ENCODE measurements around the gene CHAT. TPM values are rescaled to one million over a fixed set of nuclear protein-coding genes. Genes with fewer than 3 reads are reported as not detected.

The CHAT gene
- total RNA-seq, 3 donors from 2014 or later = not detected

DNA sequence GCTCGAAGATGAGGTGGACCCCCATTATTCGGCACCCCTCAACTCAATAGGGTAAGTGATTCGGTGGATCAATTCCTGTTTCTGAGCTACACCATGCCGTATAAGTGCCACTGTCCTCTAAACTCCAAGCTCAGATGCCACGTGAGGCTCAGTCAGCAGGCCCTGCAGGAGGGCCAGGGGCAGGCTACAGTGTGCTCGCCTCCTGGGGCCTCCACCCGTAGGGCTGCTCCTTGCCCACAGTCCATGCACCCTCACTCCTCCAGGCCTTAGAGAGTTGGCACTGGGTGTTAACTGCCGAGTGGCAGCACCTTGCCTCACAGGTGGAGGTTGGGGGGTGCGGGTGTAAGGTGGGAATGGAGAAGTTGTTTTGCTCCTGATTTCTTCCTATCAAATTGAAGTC, 77.8 kb downstream of the CHAT start:
- intact Hi-C loops (cut with DNase I; ENCODE audit: low total_unique reads) = no loop called here
- no peak overlapping the region for H3K27ac ChIP-seq
- no peak for DNase-seq (ENCODE audit: low spot score in 2 of 2)
- peaks cover 0 to 6% of the 10 kb centered on the region in 2 donors for H3K9me3 ChIP-seq
- H3K27me3 ChIP-seq = peaks cover 0 to 46% of the 10 kb centered on the region in 2 donors
- TF ChIP-seq, protein P1, sequence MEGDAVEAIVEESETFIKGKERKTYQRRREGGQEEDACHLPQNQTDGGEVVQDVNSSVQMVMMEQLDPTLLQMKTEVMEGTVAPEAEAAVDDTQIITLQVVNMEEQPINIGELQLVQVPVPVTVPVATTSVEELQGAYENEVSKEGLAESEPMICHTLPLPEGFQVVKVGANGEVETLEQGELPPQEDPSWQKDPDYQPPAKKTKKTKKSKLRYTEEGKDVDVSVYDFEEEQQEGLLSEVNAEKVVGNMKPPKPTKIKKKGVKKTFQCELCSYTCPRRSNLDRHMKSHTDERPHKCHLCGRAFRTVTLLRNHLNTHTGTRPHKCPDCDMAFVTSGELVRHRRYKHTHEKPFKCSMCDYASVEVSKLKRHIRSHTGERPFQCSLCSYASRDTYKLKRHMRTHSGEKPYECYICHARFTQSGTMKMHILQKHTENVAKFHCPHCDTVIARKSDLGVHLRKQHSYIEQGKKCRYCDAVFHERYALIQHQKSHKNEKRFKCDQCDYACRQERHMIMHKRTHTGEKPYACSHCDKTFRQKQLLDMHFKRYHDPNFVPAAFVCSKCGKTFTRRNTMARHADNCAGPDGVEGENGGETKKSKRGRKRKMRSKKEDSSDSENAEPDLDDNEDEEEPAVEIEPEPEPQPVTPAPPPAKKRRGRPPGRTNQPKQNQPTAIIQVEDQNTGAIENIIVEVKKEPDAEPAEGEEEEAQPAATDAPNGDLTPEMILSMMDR (IDR thresholded peaks at IDR 0.05) = no peak
- TF ChIP-seq POLR2AphosphoS5 (IDR thresholded peaks at IDR 0.05) = no peak
- no peak for TF ChIP-seq POLR2A (IDR thresholded peaks at IDR 0.05)
- H3K36me3 ChIP-seq = no peaks in the 10 kb centered on the region
- H3K4me3 ChIP-seq = no peak overlapping the region
- no peaks in the 10 kb centered on the region for H3K4me1 ChIP-seq

DNA sequence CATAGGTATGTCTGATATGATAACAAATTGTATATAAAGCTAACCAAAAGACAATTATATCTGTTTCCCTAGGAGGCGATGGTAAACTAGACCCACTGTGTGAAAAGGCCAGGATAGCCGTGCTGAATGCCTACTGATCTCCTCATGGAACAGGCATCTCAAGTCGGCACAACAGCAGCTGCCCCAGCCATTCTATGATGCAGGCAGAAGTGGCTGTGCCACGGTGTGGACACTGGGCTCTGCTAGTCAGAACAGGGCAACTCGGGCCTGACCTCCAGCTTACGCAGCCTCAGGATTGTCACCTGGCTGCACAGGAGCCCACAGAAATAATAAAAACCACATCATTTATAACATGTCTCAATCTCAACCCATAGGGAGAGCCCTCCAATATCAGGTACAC, 80.6 kb downstream of the CHAT start:
- Histone ChIP-seq H3K27me3 (peaks cover 0 to 25% of the 10 kb centered on the region in 2 donors), H3K9me3 (no peaks in the 10 kb centered on the region), H3K4me1 (no peaks in the 10 kb centered on the region), H3K36me3 (no peaks in the 10 kb centered on the region), H3K4me3 (no peak overlapping the region), H3K27ac (no peak overlapping the region)
- no peak for DNase-seq (ENCODE audit: low spot score in 2 of 2)
- intact Hi-C loops (cut with DNase I; ENCODE audit: low total_unique reads) = no loop called here
- TF ChIP-seq, protein P1 (IDR thresholded peaks at IDR 0.05) = no peak
- TF ChIP-seq POLR2A (IDR thresholded peaks at IDR 0.05) = no peak
- no peak for TF ChIP-seq POLR2AphosphoS5 (IDR thresholded peaks at IDR 0.05)

DNA sequence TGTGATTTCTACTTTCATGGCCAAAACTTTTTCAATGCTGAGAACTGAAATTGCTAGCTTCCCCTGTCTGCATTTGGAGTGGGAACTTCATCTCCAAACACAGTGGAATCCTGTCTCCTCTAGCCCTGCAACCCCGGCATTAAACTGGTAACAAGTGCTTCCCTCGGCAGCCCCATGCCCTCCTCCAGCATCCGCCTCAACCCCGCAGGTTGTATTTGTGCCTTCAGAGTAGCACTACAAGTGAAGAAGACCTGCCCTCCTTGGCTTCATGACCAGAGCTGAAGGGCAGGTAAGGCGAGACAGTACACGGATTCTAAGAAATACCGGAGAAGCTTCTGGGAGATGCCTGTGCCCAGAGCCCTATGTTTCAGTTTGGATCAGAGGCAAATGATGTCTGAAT, 82.5 kb downstream of the CHAT start:
- Histone ChIP-seq H3K36me3 (no peaks in the 10 kb centered on the region), H3K4me1 (no peaks in the 10 kb centered on the region), H3K4me3 (no peak overlapping the region), H3K9me3 (no peaks in the 10 kb centered on the region), H3K27ac (no peak overlapping the region), H3K27me3 (peaks cover 0 to 25% of the 10 kb centered on the region in 2 donors)
- DNase-seq (ENCODE audit: low spot score in 2 of 2) = no peak
- intact Hi-C loops (cut with DNase I; ENCODE audit: low total_unique reads) = no loop called here
- TF ChIP-seq POLR2A (IDR thresholded peaks at IDR 0.05) (no peak), POLR2AphosphoS5 (IDR thresholded peaks at IDR 0.05) (no peak)
- TF ChIP-seq, protein P1 (IDR thresholded peaks at IDR 0.05) = no peak

DNA sequence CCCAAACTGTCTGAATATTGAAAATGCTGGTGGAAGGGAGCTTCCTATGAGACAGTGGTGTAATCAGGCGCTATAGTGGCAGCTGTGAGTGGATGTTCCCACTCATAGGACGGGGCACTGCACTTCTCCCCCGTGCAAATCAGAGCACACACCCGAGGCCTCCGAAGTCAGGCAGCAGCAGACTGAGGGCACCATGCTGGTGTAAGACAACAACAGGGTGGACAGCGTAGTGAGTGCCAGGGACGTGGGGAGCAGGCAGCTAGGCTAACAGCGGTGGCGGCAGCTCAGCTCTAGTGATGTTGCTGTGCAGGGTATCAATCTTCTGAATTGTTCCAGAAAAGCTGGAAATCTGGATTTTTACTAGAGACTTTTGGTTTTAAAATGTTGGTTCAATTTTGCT, 84.8 kb downstream of the CHAT start:
- H3K4me1 ChIP-seq = no peaks in the 10 kb centered on the region
- H3K36me3 ChIP-seq = no peaks in the 10 kb centered on the region
- H3K27ac ChIP-seq = no peak overlapping the region
- intact Hi-C loops (cut with DNase I; ENCODE audit: low total_unique reads) = no loop called here
- no peaks in the 10 kb centered on the region for H3K9me3 ChIP-seq
- H3K27me3 ChIP-seq = peaks cover 0 to 12% of the 10 kb centered on the region in 2 donors
- TF ChIP-seq POLR2A (IDR thresholded peaks at IDR 0.05) (no peak), POLR2AphosphoS5 (IDR thresholded peaks at IDR 0.05) (no peak)
- TF ChIP-seq, protein P1 (IDR thresholded peaks at IDR 0.05) = no peak
- no peak overlapping the region for H3K4me3 ChIP-seq
- no peak for DNase-seq (ENCODE audit: low spot score in 2 of 2)

DNA sequence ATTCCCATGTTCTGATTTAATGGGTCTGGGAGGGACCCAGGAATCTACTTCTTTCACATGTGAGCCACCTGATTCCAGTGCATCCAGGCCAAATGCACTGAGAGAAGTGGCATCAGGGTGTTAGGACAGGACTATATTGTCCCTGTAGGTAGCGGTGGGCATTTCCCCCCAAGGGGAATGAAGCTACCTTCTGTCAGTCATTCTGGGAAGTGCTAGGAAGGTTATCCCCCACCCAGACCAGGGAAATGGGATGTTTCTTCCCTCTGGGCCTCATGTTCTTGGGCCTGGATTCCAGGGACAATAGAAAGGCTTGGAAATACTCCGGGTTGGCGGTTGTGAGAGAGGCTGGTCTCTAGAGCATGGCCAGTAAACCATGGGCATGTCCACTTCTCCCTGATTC, 86.4 kb downstream of the CHAT start:
- Histone ChIP-seq H3K4me3 (no peak overlapping the region), H3K36me3 (no peaks in the 10 kb centered on the region), H3K4me1 (no peaks in the 10 kb centered on the region), H3K27me3 (peaks cover 0 to 5% of the 10 kb centered on the region in 2 donors), H3K9me3 (no peaks in the 10 kb centered on the region), H3K27ac (no peak overlapping the region)
- TF ChIP-seq POLR2A (IDR thresholded peaks at IDR 0.05) (no peak), POLR2AphosphoS5 (IDR thresholded peaks at IDR 0.05) (no peak)
- TF ChIP-seq, protein P1 (IDR thresholded peaks at IDR 0.05) = no peak
- no peak for DNase-seq (ENCODE audit: low spot score in 2 of 2)
- intact Hi-C loops (cut with DNase I; ENCODE audit: low total_unique reads) = no loop called here
